AG09319 (cell line): ENCODE data around the gene CNOT1.
"Not testable (repeated sequence)": the region's sequence is repeated elsewhere in the genome, so short reads cannot be mapped to it uniquely, and the experiment has no call there.

Experiments used
- DNase-seq: peaks from one replicate; pipeline ENCODE4 v3.0.0-alpha.2; 2010; ENCODE audit warnings: low read depth; ENCODE audit errors: extremely low read depth
- CTCF ChIP-seq: IDR thresholded peaks from 2 replicates; pipeline ENCODE4 v1.5.1; 2011; ENCODE audit warnings: low read depth, mild to moderate bottlenecking, inconsistent platforms, low read length, moderate library complexity

Gene CNOT1

GRCh38 chr16:58494981-58495520 is 134.6 kb downstream of the CNOT1 start:
- TF ChIP-seq CTCF = peak; percentile 79
- peak; percentile 92 for DNase-seq

- TF ChIP-seq CTCF = no peak
- DNase-seq = no peak
Measured at GRCh38 chr16:58493756-58494431, 135.7 kb downstream of the CNOT1 start.

GRCh38 chr16:58492735-58493134 is 136.9 kb downstream of the CNOT1 start:
- TF ChIP-seq CTCF = no peak
- no peak for DNase-seq

- no peak for DNase-seq
- TF ChIP-seq CTCF = no peak
Measured at GRCh38 chr16:58492066-58492465, 137.6 kb downstream of the CNOT1 start.

GRCh38 chr16:58490539-58490938 is 139.1 kb downstream of the CNOT1 start:
- not testable (repeated sequence) for DNase-seq

- no peak for TF ChIP-seq CTCF
- no peak for DNase-seq
Measured at GRCh38 chr16:58490065-58490464, 139.6 kb downstream of the CNOT1 start.

GRCh38 chr16:58488531-58488930 is 141.1 kb downstream of the CNOT1 start:
- TF ChIP-seq CTCF = no peak

More at GRCh38 chr16:58488531-58488930, 141.1 kb downstream of the CNOT1 start:
- DNase-seq = no peak
